SU-DHL-6 (cell line): ENCODE data around the gene ZBED2.

Experiments
- H2AFZ ChIP-seq: fragments of 200-600 bp; sonication (generic); 2 replicates; pipeline ENCODE4 v1.6.1; 2014; ENCODE audit warnings: low read depth, mild to moderate bottlenecking, moderate library complexity, mixed read lengths, antibody characterized with exemption, low read length; ENCODE audit not compliant: severe bottlenecking
- H3F3A ChIP-seq: fragments of 200-600 bp; shearing (Covaris generic); 2 replicates; pipeline ENCODE4 v1.6.0; 2016; ENCODE audit warnings: antibody characterized with exemption, mild to moderate bottlenecking; ENCODE audit not compliant: insufficient read depth
- H3K27ac ChIP-seq: fragments of 200-600 bp; sonication (generic); 2 replicates; pipeline ENCODE4 v1.5.1; 2016; ENCODE audit warnings: low read depth, mild to moderate bottlenecking, low read length, moderate library complexity, mixed read lengths
- H3K27me3 ChIP-seq: fragments of 200-600 bp; sonication (generic), shearing (Covaris generic); 2 replicates; pipeline ENCODE4 v1.6.0; 2014; ENCODE audit warnings: mild to moderate bottlenecking, low read length
- H3K36me3 ChIP-seq: fragments of 200-600 bp; sonication (generic); 2 replicates; pipeline ENCODE4 v1.6.1; 2014; ENCODE audit warnings: mild to moderate bottlenecking, low read length, mixed read lengths
- H3K4me2 ChIP-seq: fragments of 300-600, 200-600 bp; shearing (Covaris generic), sonication (generic); 2 replicates; pipeline ENCODE4 v1.6.0; 2014; ENCODE audit warnings: low read length, low read depth, mild to moderate bottlenecking; ENCODE audit not compliant: poor library complexity, severe bottlenecking
- H3K4me3 ChIP-seq: fragments of 200-600 bp; sonication (generic); 2 replicates; pipeline ENCODE4 v1.5.1; 2014; ENCODE audit warnings: antibody characterized with exemption, low read length, mild to moderate bottlenecking, mixed read lengths; ENCODE audit not compliant: insufficient read depth, poor library complexity, severe bottlenecking
- H3K79me2 ChIP-seq: fragments of 200-600 bp; sonication (generic); 2 replicates; pipeline ENCODE4 v1.6.1; 2014; ENCODE audit warnings: mild to moderate bottlenecking, low read length, moderate library complexity; ENCODE audit not compliant: insufficient read depth
- H3K9ac ChIP-seq: fragments of 200-600 bp; sonication (generic); 2 replicates; pipeline ENCODE4 v1.7.0; 2014; ENCODE audit warnings: mild to moderate bottlenecking, low read length
- H3K9me2 ChIP-seq: fragments of 200-600 bp; sonication (generic); replicated peaks from 2 replicates; pipeline ENCODE4 v1.6.1; 2014; ENCODE audit warnings: low read length; ENCODE audit not compliant: insufficient read depth
- H3K9me3 ChIP-seq: fragments of 200-600 bp; sonication (generic); 2 replicates; pipeline ENCODE4 v1.6.1; 2014; ENCODE audit warnings: low read length, mixed read lengths; ENCODE audit not compliant: insufficient read depth
- H4K20me1 ChIP-seq: fragments of 200-600 bp; sonication (generic); 2 replicates; pipeline ENCODE4 v1.6.1; 2014; ENCODE audit warnings: low read depth, mild to moderate bottlenecking, antibody characterized with exemption, low read length, moderate library complexity, mixed read lengths
- EZH2phosphoT487 ChIP-seq: fragments of 200-600 bp; sonication (generic), shearing (Covaris generic); conservative IDR thresholded peaks from 2 replicates; pipeline ENCODE4 v1.6.1; 2018; ENCODE audit warnings: mild to moderate bottlenecking, antibody characterized with exemption, low read length, moderate library complexity, mixed read lengths
- TF ChIP-seq, protein P1 (sequence below): fragments of 200-600 bp; sonication (generic); IDR thresholded peaks from one replicate; pipeline ENCODE4 v1.5.1; 2017; ENCODE audit warnings: antibody characterized with exemption, mild to moderate bottlenecking, low read length, moderate library complexity; ENCODE audit not compliant: insufficient read depth, poor library complexity, severe bottlenecking

ZBED2 gene

DNA sequence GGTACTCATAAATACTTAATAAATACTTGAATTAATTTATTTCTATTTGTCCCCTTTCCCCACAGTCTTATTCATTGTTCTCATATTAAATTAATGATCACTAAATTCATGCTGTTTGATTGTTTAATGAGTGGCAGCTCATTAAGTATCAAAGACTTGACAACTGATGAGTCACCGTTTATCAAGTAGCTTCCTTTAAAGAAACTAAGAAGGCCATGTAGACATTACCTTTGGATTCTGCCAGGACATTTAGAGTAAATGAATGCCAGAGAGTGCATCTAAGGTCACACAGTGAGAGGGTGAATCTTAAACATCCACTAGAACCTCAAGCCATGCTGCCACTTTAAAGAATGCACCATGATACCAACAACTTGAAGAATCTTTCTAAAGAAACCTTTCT, 23.9 kb downstream of the ZBED2 start:
- TF ChIP-seq, protein P1, sequence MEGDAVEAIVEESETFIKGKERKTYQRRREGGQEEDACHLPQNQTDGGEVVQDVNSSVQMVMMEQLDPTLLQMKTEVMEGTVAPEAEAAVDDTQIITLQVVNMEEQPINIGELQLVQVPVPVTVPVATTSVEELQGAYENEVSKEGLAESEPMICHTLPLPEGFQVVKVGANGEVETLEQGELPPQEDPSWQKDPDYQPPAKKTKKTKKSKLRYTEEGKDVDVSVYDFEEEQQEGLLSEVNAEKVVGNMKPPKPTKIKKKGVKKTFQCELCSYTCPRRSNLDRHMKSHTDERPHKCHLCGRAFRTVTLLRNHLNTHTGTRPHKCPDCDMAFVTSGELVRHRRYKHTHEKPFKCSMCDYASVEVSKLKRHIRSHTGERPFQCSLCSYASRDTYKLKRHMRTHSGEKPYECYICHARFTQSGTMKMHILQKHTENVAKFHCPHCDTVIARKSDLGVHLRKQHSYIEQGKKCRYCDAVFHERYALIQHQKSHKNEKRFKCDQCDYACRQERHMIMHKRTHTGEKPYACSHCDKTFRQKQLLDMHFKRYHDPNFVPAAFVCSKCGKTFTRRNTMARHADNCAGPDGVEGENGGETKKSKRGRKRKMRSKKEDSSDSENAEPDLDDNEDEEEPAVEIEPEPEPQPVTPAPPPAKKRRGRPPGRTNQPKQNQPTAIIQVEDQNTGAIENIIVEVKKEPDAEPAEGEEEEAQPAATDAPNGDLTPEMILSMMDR, result no peak
- no peaks in the 10 kb centered on the region for H4K20me1 ChIP-seq
- no peaks in the 10 kb centered on the region for H3K9me3 ChIP-seq
- H2AFZ ChIP-seq, result no peak overlapping the region
- H3K27ac ChIP-seq, result no peak overlapping the region
- no peaks in the 10 kb centered on the region for H3K27me3 ChIP-seq
- no peaks in the 10 kb centered on the region for H3K36me3 ChIP-seq
- H3K79me2 ChIP-seq, result no peaks in the 10 kb centered on the region
- no peaks in the 10 kb centered on the region for H3K9me2 ChIP-seq
- no peak overlapping the region for H3K9ac ChIP-seq
- H3F3A ChIP-seq, result no peaks in the 10 kb centered on the region
- no peak overlapping the region for H3K4me3 ChIP-seq
- H3K4me2 ChIP-seq, result no peak overlapping the region

DNA sequence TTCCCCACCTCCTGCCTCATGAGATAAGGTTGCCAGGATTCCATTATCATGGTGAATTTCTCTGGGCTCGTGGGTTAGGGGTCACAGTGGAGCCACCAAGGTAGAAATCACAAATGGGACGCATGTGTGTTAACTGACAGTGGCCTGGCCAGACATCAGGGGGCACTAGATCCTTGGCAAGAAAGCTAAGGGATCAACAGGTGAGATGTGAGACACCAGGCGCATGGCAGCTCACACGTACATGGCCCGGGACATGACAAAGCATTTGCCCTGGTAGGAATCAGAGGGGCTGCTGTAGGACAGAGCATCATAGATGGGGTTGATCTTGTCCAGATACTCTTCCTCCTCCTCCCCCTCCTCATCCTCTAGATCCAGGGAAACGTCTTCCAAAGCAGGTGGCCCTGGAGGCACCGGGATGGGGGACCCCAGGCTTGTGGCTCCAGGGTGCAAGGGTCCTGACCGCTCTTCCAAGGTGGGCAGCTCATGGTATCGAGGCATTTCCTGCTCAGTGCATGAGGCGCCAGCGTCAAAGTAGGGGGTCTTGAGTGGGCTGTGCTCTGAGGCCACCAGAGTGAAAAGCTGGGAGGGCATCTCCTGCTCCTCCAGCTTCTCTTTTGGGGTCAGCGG, 24.6 kb downstream of the ZBED2 start:
- Histone ChIP-seq H3F3A (no peaks in the 10 kb centered on the region), H3K36me3 (no peaks in the 10 kb centered on the region)

DNA sequence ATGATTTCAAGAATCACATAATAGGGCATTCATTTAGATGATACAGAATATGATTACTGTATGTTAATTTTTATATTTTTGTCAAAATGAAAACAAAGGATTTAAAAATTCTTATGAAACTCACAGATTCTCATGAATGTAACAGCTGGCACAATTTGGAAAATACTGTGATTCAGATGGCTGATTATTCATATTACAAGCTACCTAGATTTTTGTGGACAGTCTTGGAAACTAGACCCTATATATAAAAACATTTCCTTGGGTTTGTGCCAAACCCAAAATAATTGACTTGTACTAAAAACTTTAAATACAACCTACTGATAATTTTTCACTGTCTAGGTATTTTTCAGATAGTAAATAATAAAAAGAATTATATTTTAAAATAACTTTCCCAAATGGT, 26.2 kb downstream of the ZBED2 start:
- Histone ChIP-seq H3K36me3 (no peaks in the 10 kb centered on the region), H3F3A (no peaks in the 10 kb centered on the region), H3K27me3 (no peaks in the 10 kb centered on the region), H3K9me2 (no peaks in the 10 kb centered on the region), H3K79me2 (no peaks in the 10 kb centered on the region), H3K9ac (no peak overlapping the region), H4K20me1 (no peaks in the 10 kb centered on the region), H3K9me3 (no peaks in the 10 kb centered on the region), H2AFZ (no peak overlapping the region), H3K4me2 (no peak overlapping the region), H3K4me3 (no peak overlapping the region), H3K27ac (no peak overlapping the region)
- TF ChIP-seq, protein P1, result no peak
- no peak for TF ChIP-seq EZH2phosphoT487

More for the DNA sequence above, 24.6 kb downstream of the ZBED2 start:
- H3K4me2 ChIP-seq, result no peak overlapping the region
- no peaks in the 10 kb centered on the region for H3K9me3 ChIP-seq
- no peaks in the 10 kb centered on the region for H3K9me2 ChIP-seq
- TF ChIP-seq, protein P1, result no peak
- TF ChIP-seq EZH2phosphoT487, result no peak
- no peaks in the 10 kb centered on the region for H3K79me2 ChIP-seq
- H3K9ac ChIP-seq, result no peak overlapping the region
- H3K27ac ChIP-seq, result no peak overlapping the region
- no peak overlapping the region for H2AFZ ChIP-seq
- H3K27me3 ChIP-seq, result no peaks in the 10 kb centered on the region
- H3K4me3 ChIP-seq, result no peak overlapping the region
- H4K20me1 ChIP-seq, result no peaks in the 10 kb centered on the region
